ENCODE results near the gene CSTPP1. TPM values are rescaled to one million over a fixed set of nuclear protein-coding genes. Genes with fewer than 3 reads are reported as not detected.

Gene CSTPP1
- total RNA-seq, 1 donor from 2014 or later, result 32.7 TPM

- H3K4me3 Mint-ChIP-seq, result peak overlapping the region; percentile 98
- H3K36me3 Mint-ChIP-seq, result peaks cover 8% of the 10 kb centered on the region
- H3K4me1 Mint-ChIP-seq, result peaks cover 77% of the 10 kb centered on the region
- DNase-seq (ENCODE audit: low spot score), result peak; percentile 85
- H3K79me2 ChIP-seq (ENCODE audit: low read depth), result peaks cover 44% of the 10 kb centered on the region
- H3K27ac ChIP-seq, result no peak overlapping the region
- no peaks in the 10 kb centered on the region for H3K9me3 Mint-ChIP-seq
- H3K4me3 ChIP-seq, result peak overlapping the region; percentile 68
- no peak overlapping the region for H3K9ac ChIP-seq
- H3K9me3 ChIP-seq (ENCODE audit: low read depth), result no peaks in the 10 kb centered on the region
- peak overlapping the region; percentile 88 for H3K4me2 ChIP-seq
- H3K4me1 ChIP-seq, result peaks cover 38% of the 10 kb centered on the region
- H3K27ac Mint-ChIP-seq, result peak overlapping the region; percentile 96
- peaks cover 7% of the 10 kb centered on the region for H3K27me3 Mint-ChIP-seq (ENCODE audit: insufficient read depth, low read depth)
- H3K27me3 ChIP-seq, result peaks cover 16% of the 10 kb centered on the region
- peaks cover 31% of the 10 kb centered on the region for H4K20me1 ChIP-seq (ENCODE audit: low read depth)
- peak overlapping the region; percentile 12 for H2AFZ ChIP-seq (replicated peaks)
- TF ChIP-seq EZH2phosphoT487 (IDR thresholded peaks at IDR 0.05) (no peak), CTCF (IDR thresholded peaks at IDR 0.05) (peak; percentile 44), EZH2 (IDR thresholded peaks at IDR 0.05) (peak; percentile 44)
- H3K36me3 ChIP-seq, result no peaks in the 10 kb centered on the region
- peaks cover 58% of the 10 kb centered on the region for H3F3A ChIP-seq (ENCODE audit: low read depth)
Measured at GRCh38 chr11:46916286-46917108, 20.1 kb upstream of the CSTPP1 start.

DNA sequence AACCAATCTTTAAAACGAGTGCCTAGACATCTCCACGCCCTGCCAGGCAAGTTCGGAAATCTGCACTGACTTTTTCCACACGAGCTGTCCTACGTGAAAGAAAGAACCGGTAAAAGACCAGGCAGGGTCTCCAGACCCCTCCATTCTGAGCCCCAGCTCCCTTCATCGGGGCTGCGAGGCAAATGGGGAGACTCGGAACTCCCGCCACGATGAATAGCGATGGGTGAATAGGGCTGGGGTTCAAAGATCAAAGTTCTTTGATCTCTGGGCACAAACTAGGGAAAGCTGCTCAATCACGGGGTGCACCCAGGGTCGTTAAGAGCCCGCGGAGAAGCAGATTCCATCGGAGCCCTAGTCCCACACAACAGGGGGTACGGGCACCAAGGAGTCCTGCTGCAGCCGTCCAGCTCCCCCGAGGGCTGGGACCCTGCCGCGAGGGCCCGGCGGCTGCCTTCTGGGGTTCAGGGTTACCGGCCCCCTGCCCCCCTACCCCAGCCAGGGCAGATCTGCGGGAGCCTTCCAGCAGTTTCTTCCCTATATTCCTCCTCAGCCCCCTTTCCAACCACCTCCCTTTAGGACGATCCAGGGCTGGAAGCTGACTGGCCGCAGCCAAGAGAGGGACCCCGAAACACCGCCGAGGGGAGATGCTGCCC is 19.3 kb upstream of the CSTPP1 start:
- H3K27me3 Mint-ChIP-seq (ENCODE audit: insufficient read depth, low read depth), result peaks cover 7% of the 10 kb centered on the region
- peak overlapping the region; percentile 96 for H3K27ac Mint-ChIP-seq
- peaks cover 8% of the 10 kb centered on the region for H3K36me3 Mint-ChIP-seq
- Histone ChIP-seq H3K27me3 (peaks cover 16% of the 10 kb centered on the region), H3F3A (ENCODE audit: low read depth) (peaks cover 51% of the 10 kb centered on the region), H3K9me3 (ENCODE audit: low read depth) (no peaks in the 10 kb centered on the region), H3K4me3 (peak overlapping the region; percentile 68), H3K4me2 (peak overlapping the region; percentile 88), H3K27ac (no peak overlapping the region), H3K9ac (no peak overlapping the region), H3K79me2 (ENCODE audit: low read depth) (peaks cover 37% of the 10 kb centered on the region), H4K20me1 (ENCODE audit: low read depth) (peaks cover 31% of the 10 kb centered on the region), H3K4me1 (peaks cover 34% of the 10 kb centered on the region), H2AFZ (replicated peaks) (peak overlapping the region; percentile 67), H3K36me3 (no peaks in the 10 kb centered on the region)
- H3K4me1 Mint-ChIP-seq, result peaks cover 74% of the 10 kb centered on the region
- no peaks in the 10 kb centered on the region for H3K9me3 Mint-ChIP-seq
- peak overlapping the region; percentile 98 for H3K4me3 Mint-ChIP-seq
- no peak for TF ChIP-seq EZH2 (IDR thresholded peaks at IDR 0.05)
- TF ChIP-seq CTCF (IDR thresholded peaks at IDR 0.05), result no peak
- peak; percentile 35 for TF ChIP-seq EZH2phosphoT487 (IDR thresholded peaks at IDR 0.05)
- peak; percentile 50 for DNase-seq (ENCODE audit: low spot score)

DNA sequence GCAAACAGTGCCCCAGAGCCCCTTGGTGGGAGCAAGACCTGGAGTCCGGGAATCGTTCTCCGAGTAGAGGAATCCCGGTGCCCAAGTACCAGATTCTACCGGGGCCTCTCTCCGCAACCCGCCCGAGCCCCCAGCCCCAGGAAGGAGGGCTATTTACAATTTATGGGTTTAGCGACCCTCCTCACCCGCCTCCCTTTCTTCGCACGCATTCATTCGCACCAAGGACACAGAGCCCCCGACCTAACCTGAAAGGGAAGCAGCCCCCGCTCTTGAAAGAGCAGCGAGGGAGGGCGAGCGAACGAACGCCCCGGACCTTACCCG is 18.8 kb upstream of the CSTPP1 start:
- H3K9me3 Mint-ChIP-seq, result no peaks in the 10 kb centered on the region
- peaks cover 69% of the 10 kb centered on the region for H3K4me1 Mint-ChIP-seq
- H3K27me3 Mint-ChIP-seq (ENCODE audit: insufficient read depth, low read depth), result peaks cover 7% of the 10 kb centered on the region

More for the DNA sequence above, 18.8 kb upstream of the CSTPP1 start:
- Histone ChIP-seq H3F3A (ENCODE audit: low read depth) (peaks cover 46% of the 10 kb centered on the region), H3K36me3 (no peaks in the 10 kb centered on the region), H3K9me3 (ENCODE audit: low read depth) (no peaks in the 10 kb centered on the region), H4K20me1 (ENCODE audit: low read depth) (peaks cover 31% of the 10 kb centered on the region), H3K27ac (no peak overlapping the region), H3K9ac (no peak overlapping the region), H3K4me3 (peak overlapping the region; percentile 68), H3K4me1 (peaks cover 30% of the 10 kb centered on the region), H3K4me2 (peak overlapping the region; percentile 88), H2AFZ (replicated peaks) (peak overlapping the region; percentile 67), H3K79me2 (ENCODE audit: low read depth) (peaks cover 35% of the 10 kb centered on the region), H3K27me3 (peaks cover 16% of the 10 kb centered on the region)
- Mint-ChIP-seq H3K36me3 (peaks cover 8% of the 10 kb centered on the region), H3K4me3 (peak overlapping the region; percentile 98), H3K27ac (peak overlapping the region; percentile 94)
- TF ChIP-seq EZH2 (IDR thresholded peaks at IDR 0.05), result no peak
- peak; percentile 6 for TF ChIP-seq EZH2phosphoT487 (IDR thresholded peaks at IDR 0.05)
- no peak for DNase-seq (ENCODE audit: low spot score)
